ENCODE measurements around the gene S100A8.

The S100A8 gene

GRCh38 chr1:153403421-153404085 lies 12.7 kb upstream of the S100A8 start:
- Mint-ChIP-seq H3K4me1 (ENCODE audit: low read depth) (peaks cover 53% of the 10 kb centered on the region), H3K27me3 (peaks cover 11% of the 10 kb centered on the region), H3K9me3 (no peaks in the 10 kb centered on the region), H3K4me3 (no peak overlapping the region), H3K36me3 (ENCODE audit: low read depth) (no peaks in the 10 kb centered on the region), H3K27ac (peak overlapping the region; percentile 49)
- intact Hi-C loops (cut with micrococcal nuclease): loop anchor here (1.0 to 5.0 kb wide), 3 partner anchors 13 to 89 kb away; partner anchors contain the start of gene S100A8

GRCh38 chr1:153402226-153402625 lies 11.4 kb upstream of the S100A8 start:
- Mint-ChIP-seq H3K9me3 (no peaks in the 10 kb centered on the region), H3K27me3 (peaks cover 8% of the 10 kb centered on the region), H3K27ac (peak overlapping the region; percentile 49), H3K4me1 (ENCODE audit: low read depth) (peaks cover 53% of the 10 kb centered on the region), H3K4me3 (no peak overlapping the region), H3K36me3 (ENCODE audit: low read depth) (no peaks in the 10 kb centered on the region)
- intact Hi-C loops (cut with micrococcal nuclease): loop anchor here (5.0 kb wide), 1 partner anchor 90 kb away; no protein-coding TSS in a partner anchor

GRCh38 chr1:153401461-153401860 lies 10.6 kb upstream of the S100A8 start:
- H3K27ac Mint-ChIP-seq: no peak overlapping the region
- no peaks in the 10 kb centered on the region for H3K9me3 Mint-ChIP-seq
- H3K27me3 Mint-ChIP-seq: peaks cover 6% of the 10 kb centered on the region
- H3K36me3 Mint-ChIP-seq (ENCODE audit: low read depth): no peaks in the 10 kb centered on the region
- peaks cover 60% of the 10 kb centered on the region for H3K4me1 Mint-ChIP-seq (ENCODE audit: low read depth)
- H3K4me3 Mint-ChIP-seq: no peak overlapping the region
- intact Hi-C loops (cut with micrococcal nuclease): loop anchor here (5.0 kb wide), 1 partner anchor 91 kb away; no protein-coding TSS in a partner anchor

- Mint-ChIP-seq H3K27me3 (peaks cover 4% of the 10 kb centered on the region), H3K9me3 (no peaks in the 10 kb centered on the region)
Observed at GRCh38 chr1:153400244-153400643, 9.4 kb upstream of the S100A8 start.

GRCh38 chr1:153399401-153400055 lies 8.7 kb upstream of the S100A8 start:
- Mint-ChIP-seq H3K4me3 (no peak overlapping the region), H3K9me3 (no peaks in the 10 kb centered on the region), H3K36me3 (ENCODE audit: low read depth) (no peaks in the 10 kb centered on the region), H3K27me3 (peaks cover 4% of the 10 kb centered on the region), H3K4me1 (ENCODE audit: low read depth) (peaks cover 73% of the 10 kb centered on the region), H3K27ac (peak overlapping the region; percentile 3)
- intact Hi-C loops (cut with micrococcal nuclease): loop anchor here (5.0 kb wide), 1 partner anchor 93 kb away; no protein-coding TSS in a partner anchor

More at GRCh38 chr1:153400244-153400643, 9.4 kb upstream of the S100A8 start:
- Mint-ChIP-seq H3K27ac (no peak overlapping the region), H3K4me1 (ENCODE audit: low read depth) (peaks cover 70% of the 10 kb centered on the region), H3K36me3 (ENCODE audit: low read depth) (no peaks in the 10 kb centered on the region), H3K4me3 (no peak overlapping the region)
- intact Hi-C loops (cut with micrococcal nuclease): loop anchor here (5.0 kb wide), 1 partner anchor 92 kb away; no protein-coding TSS in a partner anchor

GRCh38 chr1:153397924-153398651 lies 7.2 kb upstream of the S100A8 start:
- no peak overlapping the region for H3K27ac Mint-ChIP-seq
- no peaks in the 10 kb centered on the region for H3K36me3 Mint-ChIP-seq (ENCODE audit: low read depth)
- H3K27me3 Mint-ChIP-seq: peaks cover 6% of the 10 kb centered on the region
- no peak overlapping the region for H3K4me3 Mint-ChIP-seq
- H3K9me3 Mint-ChIP-seq: no peaks in the 10 kb centered on the region
- peaks cover 69% of the 10 kb centered on the region for H3K4me1 Mint-ChIP-seq (ENCODE audit: low read depth)
- intact Hi-C loops (cut with micrococcal nuclease): no loop called here

GRCh38 chr1:153397051-153397923 lies 6.4 kb upstream of the S100A8 start:
- Mint-ChIP-seq H3K4me1 (ENCODE audit: low read depth) (peaks cover 74% of the 10 kb centered on the region), H3K9me3 (no peaks in the 10 kb centered on the region), H3K4me3 (no peak overlapping the region), H3K36me3 (ENCODE audit: low read depth) (no peaks in the 10 kb centered on the region), H3K27ac (no peak overlapping the region), H3K27me3 (peaks cover 6% of the 10 kb centered on the region)
- intact Hi-C loops (cut with micrococcal nuclease): no loop called here

- Mint-ChIP-seq H3K36me3 (ENCODE audit: low read depth) (no peaks in the 10 kb centered on the region), H3K4me3 (no peak overlapping the region), H3K27me3 (peaks cover 6% of the 10 kb centered on the region), H3K4me1 (ENCODE audit: low read depth) (peaks cover 75% of the 10 kb centered on the region), H3K9me3 (no peaks in the 10 kb centered on the region), H3K27ac (peak overlapping the region; percentile 20)
- intact Hi-C loops (cut with micrococcal nuclease): no loop called here
Observed at GRCh38 chr1:153396461-153396860, 5.6 kb upstream of the S100A8 start.

- H3K27me3 Mint-ChIP-seq: peaks cover 6% of the 10 kb centered on the region
- H3K36me3 Mint-ChIP-seq (ENCODE audit: low read depth): no peaks in the 10 kb centered on the region
- no peaks in the 10 kb centered on the region for H3K9me3 Mint-ChIP-seq
- intact Hi-C loops (cut with micrococcal nuclease): no loop called here
- H3K4me1 Mint-ChIP-seq (ENCODE audit: low read depth): peaks cover 81% of the 10 kb centered on the region
- peak overlapping the region; percentile 5 for H3K27ac Mint-ChIP-seq
- H3K4me3 Mint-ChIP-seq: no peak overlapping the region
Observed at GRCh38 chr1:153395776-153396175, 4.9 kb upstream of the S100A8 start.

- H3K27me3 Mint-ChIP-seq: peaks cover 6% of the 10 kb centered on the region
- no peak overlapping the region for H3K4me3 Mint-ChIP-seq
- H3K27ac Mint-ChIP-seq: peak overlapping the region; percentile 5
- H3K9me3 Mint-ChIP-seq: no peaks in the 10 kb centered on the region
- peaks cover 87% of the 10 kb centered on the region for H3K4me1 Mint-ChIP-seq (ENCODE audit: low read depth)
- intact Hi-C loops (cut with micrococcal nuclease): no loop called here
- H3K36me3 Mint-ChIP-seq (ENCODE audit: low read depth): no peaks in the 10 kb centered on the region
Observed at GRCh38 chr1:153395136-153395685, 4.3 kb upstream of the S100A8 start.

- Mint-ChIP-seq H3K9me3 (no peaks in the 10 kb centered on the region), H3K4me3 (no peak overlapping the region), H3K4me1 (ENCODE audit: low read depth) (peaks cover 88% of the 10 kb centered on the region), H3K36me3 (ENCODE audit: low read depth) (no peaks in the 10 kb centered on the region), H3K27me3 (peaks cover 6% of the 10 kb centered on the region), H3K27ac (no peak overlapping the region)
- intact Hi-C loops (cut with micrococcal nuclease): no loop called here
Observed at GRCh38 chr1:153394391-153394790, 3.5 kb upstream of the S100A8 start.

GRCh38 chr1:153393926-153394325 lies 3.1 kb upstream of the S100A8 start:
- H3K9me3 Mint-ChIP-seq: no peaks in the 10 kb centered on the region
- no peak overlapping the region for H3K27ac Mint-ChIP-seq
- peaks cover 6% of the 10 kb centered on the region for H3K27me3 Mint-ChIP-seq
- intact Hi-C loops (cut with micrococcal nuclease): no loop called here
- peaks cover 89% of the 10 kb centered on the region for H3K4me1 Mint-ChIP-seq (ENCODE audit: low read depth)
- no peaks in the 10 kb centered on the region for H3K36me3 Mint-ChIP-seq (ENCODE audit: low read depth)
- H3K4me3 Mint-ChIP-seq: no peak overlapping the region

GRCh38 chr1:153392822-153393221 lies 1.9 kb upstream of the S100A8 start:
- intact Hi-C loops (cut with micrococcal nuclease): no loop called here
- peak overlapping the region; percentile 41 for H3K27ac Mint-ChIP-seq
- no peaks in the 10 kb centered on the region for H3K9me3 Mint-ChIP-seq
- H3K27me3 Mint-ChIP-seq: peaks cover 6% of the 10 kb centered on the region
- no peak overlapping the region for H3K4me3 Mint-ChIP-seq
- peaks cover 89% of the 10 kb centered on the region for H3K4me1 Mint-ChIP-seq (ENCODE audit: low read depth)
- H3K36me3 Mint-ChIP-seq (ENCODE audit: low read depth): no peaks in the 10 kb centered on the region
